Activated CD8-positive, alpha-beta T cell treated with anti-CD3 and anti-CD28 coated beads, Interleukin-2, amount 10 ng/mL, durations not matched to agents 7 days and 5 days (primary cell): ENCODE results near the gene CD320. TPM values are rescaled to one million over a fixed set of nuclear protein-coding genes. Genes with fewer than 3 reads are reported as not detected.
A peak's percentile ranks its signal among the peaks of the same experiment; 100 is the strongest.
"Not testable (repeated sequence)": the region's sequence is repeated elsewhere in the genome, so short reads cannot be mapped to it uniquely, and the experiment has no call there.

Experiments used
- ATAC-seq: fragments of 150-1000 bp; cut with Tn5 transposase; one replicate; pipeline ENCODE4 v1.10.0; 2021; ENCODE audit warnings: moderate library complexity
- CTCF ChIA-PET: fragments of 350-600 bp; sonication (Branson Sonifier 250); formaldehyde crosslinking; loops from one replicate; lab custom pipeline; 2021; ENCODE audit warnings: antibody characterized with exemption; lab: Charles Lee
- POLR2A ChIA-PET: fragments of 350-600 bp; sonication (Branson Sonifier 250); formaldehyde crosslinking; loops from one replicate; lab custom pipeline; 2021; ENCODE audit warnings: antibody characterized with exemption; lab: Charles Lee
- DNase-seq: peaks from one replicate; pipeline ENCODE4 v3.0.0-alpha.2; 2020
- H3K27ac Mint-ChIP-seq: one replicate; pipeline ENCODE4 v1.8.0; 2021; ENCODE audit warnings: mild to moderate bottlenecking, mixed read lengths
- H3K27me3 Mint-ChIP-seq: one replicate; pipeline ENCODE4 v1.8.0; 2021; ENCODE audit warnings: low read depth, mixed read lengths
- H3K36me3 Mint-ChIP-seq: one replicate; pipeline ENCODE4 v1.8.0; 2021; ENCODE audit warnings: low read depth, mixed read lengths
- H3K4me1 Mint-ChIP-seq: one replicate; pipeline ENCODE4 v1.8.0; 2021; ENCODE audit warnings: low read depth, mixed read lengths
- H3K4me3 Mint-ChIP-seq: one replicate; pipeline ENCODE4 v1.8.0; 2021; ENCODE audit warnings: mild to moderate bottlenecking, mixed read lengths
- H3K9me3 Mint-ChIP-seq: one replicate; pipeline ENCODE4 v1.8.0; 2022; ENCODE audit warnings: mixed read lengths; ENCODE audit not compliant: insufficient read depth
- total RNA-seq, 2 experiments: library from RNA; stranded (reverse); gene quantifications; one replicate each; pipeline ENCODE4 v1.2.3, GENCODE V29; 2021

The CD320 gene
- total RNA-seq, result 10 to 100 TPM; 54.6 to 55.0 TPM

- ChIA-PET CTCF (no interaction called here), POLR2A (interaction anchor here (1.0 kb wide), 1 partner anchor 13 kb away, joined by 3 read pairs; the partner anchor contains the start of genes NDUFA7 and RPS28)
- ATAC-seq (peak; percentile 94), DNase-seq (peak; percentile 91)
- peaks cover 39% of the 10 kb centered on the region for H3K4me1 Mint-ChIP-seq
- peaks cover 32% of the 10 kb centered on the region for H3K36me3 Mint-ChIP-seq
- no peaks in the 10 kb centered on the region for H3K9me3 Mint-ChIP-seq
- H3K4me3 Mint-ChIP-seq, result peak within 1 kb of the TSS; percentile 96
- H3K27me3 Mint-ChIP-seq, result no peaks in the 10 kb centered on the region
- H3K27ac Mint-ChIP-seq, result peak within 1 kb of the TSS; percentile 97
Measured at GRCh38 chr19:8307965-8308866, at the start of gene CD320. CD320 (minus strand) TSS chr19:8308358; CDS start chr19:8308290, 68 bp downstream.

GRCh38 chr19:8357007-8357521 is 48.9 kb upstream of the CD320 start:
- ATAC-seq (no peak), DNase-seq (no peak)
- Mint-ChIP-seq H3K27ac (no peak overlapping the region), H3K4me1 (peaks cover 9% of the 10 kb centered on the region), H3K36me3 (no peaks in the 10 kb centered on the region), H3K27me3 (peaks cover 7% of the 10 kb centered on the region), H3K9me3 (no peaks in the 10 kb centered on the region), H3K4me3 (no peak overlapping the region)
- CTCF ChIA-PET, result no interaction called here
- POLR2A ChIA-PET, result no interaction called here

GRCh38 chr19:8355631-8356402 is 47.7 kb upstream of the CD320 start:
- POLR2A ChIA-PET, result interaction anchor here (0.6 kb wide), 2 partner anchors 31 to 412 kb away, joined by 3 to 4 read pairs; no protein-coding TSS in a partner anchor
- no peak for DNase-seq
- Mint-ChIP-seq H3K4me3 (no peak overlapping the region), H3K4me1 (peaks cover 9% of the 10 kb centered on the region), H3K27me3 (peaks cover 7% of the 10 kb centered on the region), H3K36me3 (no peaks in the 10 kb centered on the region), H3K9me3 (no peaks in the 10 kb centered on the region), H3K27ac (no peak overlapping the region)
- CTCF ChIA-PET, result interaction anchor here (0.7 to 4.6 kb wide), 12 partner anchors 8 to 224 kb away, joined by 3 to 46 read pairs (median 24); partner anchors contain the start of genes ANGPTL4, KANK3, MYO1F and RAB11B
- no peak for ATAC-seq

- H3K9me3 Mint-ChIP-seq, H3K4me3 Mint-ChIP-seq, DNase-seq, H3K36me3 Mint-ChIP-seq, H3K4me1 Mint-ChIP-seq, ATAC-seq, H3K27ac Mint-ChIP-seq: not testable (repeated sequence)
- H3K27me3 Mint-ChIP-seq, result peaks cover 19% of the 10 kb centered on the region
- POLR2A ChIA-PET, result interaction anchor here (0.6 kb wide), 1 partner anchor 60 kb away, joined by 3 read pairs; the partner anchor contains the start of gene MARCHF2
- CTCF ChIA-PET, result interaction anchor here (1.0 to 4.6 kb wide), 24 partner anchors 10 to 289 kb away, joined by 3 to 46 read pairs (median 8); partner anchors contain the start of genes ANGPTL4, KANK3, MARCHF2 and MYO1F
Measured at GRCh38 chr19:8352845-8353244, 44.7 kb upstream of the CD320 start.

GRCh38 chr19:8352134-8352827 is 44.1 kb upstream of the CD320 start:
- Mint-ChIP-seq H3K36me3 (no peaks in the 10 kb centered on the region), H3K4me1 (peaks cover 9% of the 10 kb centered on the region), H3K27ac (no peak overlapping the region), H3K9me3 (no peaks in the 10 kb centered on the region), H3K27me3 (peaks cover 19% of the 10 kb centered on the region), H3K4me3 (no peak overlapping the region)
- DNase-seq, result no peak
- ChIA-PET POLR2A (interaction anchor here (1.1 kb wide), 1 partner anchor 17 kb away, joined by 3 read pairs; no protein-coding TSS in a partner anchor), CTCF (interaction anchor here (1.0 to 4.6 kb wide), 12 partner anchors 10 to 228 kb away, joined by 5 to 46 read pairs (median 24); partner anchors contain the start of genes ANGPTL4, KANK3, MARCHF2 and MYO1F)
- no peak for ATAC-seq

- H3K4me1 Mint-ChIP-seq, H3K36me3 Mint-ChIP-seq, H3K9me3 Mint-ChIP-seq, ATAC-seq, CTCF ChIA-PET, DNase-seq, H3K27ac Mint-ChIP-seq, H3K4me3 Mint-ChIP-seq: not testable (repeated sequence)
- POLR2A ChIA-PET, result interaction anchor here (1.0 kb wide), 1 partner anchor 9 kb away, joined by 3 read pairs; no protein-coding TSS in a partner anchor
- H3K27me3 Mint-ChIP-seq, result peaks cover 25% of the 10 kb centered on the region
Measured at GRCh38 chr19:8349629-8350372, 41.6 kb upstream of the CD320 start.

- no peaks in the 10 kb centered on the region for H3K9me3 Mint-ChIP-seq
- peak overlapping the region; percentile 77 for H3K4me3 Mint-ChIP-seq
- ChIA-PET CTCF (interaction anchor here (1.0 to 5.8 kb wide), 3 partner anchors 8 to 11 kb away, joined by 3 to 46 read pairs (median 4); no protein-coding TSS in a partner anchor), POLR2A (interaction anchor here (0.6 to 2.0 kb wide), 2 partner anchors 22 to 128 kb away, joined by 3 to 13 read pairs; partner anchors contain the start of genes NDUFA7 and RPS28)
- DNase-seq (no peak), ATAC-seq (no peak)
- H3K27ac Mint-ChIP-seq, result peak overlapping the region; percentile 72
- peaks cover 20% of the 10 kb centered on the region for H3K4me1 Mint-ChIP-seq
- peaks cover 19% of the 10 kb centered on the region for H3K27me3 Mint-ChIP-seq
- no peaks in the 10 kb centered on the region for H3K36me3 Mint-ChIP-seq
Measured at GRCh38 chr19:8343483-8343844, 35.3 kb upstream of the CD320 start.

- DNase-seq (peak; percentile 96), ATAC-seq (peak; percentile 100)
- Mint-ChIP-seq H3K4me1 (peaks cover 20% of the 10 kb centered on the region), H3K27ac (peak within 1 kb of the TSS; percentile 72), H3K4me3 (peak within 1 kb of the TSS; percentile 77), H3K27me3 (peaks cover 24% of the 10 kb centered on the region), H3K36me3 (no peaks in the 10 kb centered on the region), H3K9me3 (no peaks in the 10 kb centered on the region)
- CTCF ChIA-PET, result interaction anchor here (1.0 to 5.8 kb wide), 3 partner anchors 8 to 11 kb away, joined by 3 to 46 read pairs (median 4); no protein-coding TSS in a partner anchor
- POLR2A ChIA-PET, result interaction anchor here (0.6 to 2.0 kb wide), 3 partner anchors 8 to 129 kb away, joined by 3 to 13 read pairs (median 3); partner anchors contain the start of genes NDUFA7 and RPS28
Measured at GRCh38 chr19:8342684-8343482, 34.7 kb upstream of the CD320 start, which contains the start of gene KANK3. KANK3 (minus strand) TSS chr19:8343262; CDS start chr19:8337828, 5,434 bp downstream.

- DNase-seq (no peak), ATAC-seq (no peak)
- Mint-ChIP-seq H3K27ac (no peak overlapping the region), H3K4me3 (peak overlapping the region; percentile 77), H3K27me3 (peaks cover 28% of the 10 kb centered on the region), H3K36me3 (no peaks in the 10 kb centered on the region), H3K9me3 (no peaks in the 10 kb centered on the region), H3K4me1 (peaks cover 20% of the 10 kb centered on the region)
- ChIA-PET CTCF (interaction anchor here (1.0 to 5.8 kb wide), 2 partner anchors 12 to 44 kb away, joined by 3 to 46 read pairs; no protein-coding TSS in a partner anchor), POLR2A (interaction anchor here (0.9 to 2.0 kb wide), 2 partner anchors 8 to 21 kb away, joined by 3 to 13 read pairs; partner anchors contain the start of genes NDUFA7 and RPS28)
Measured at GRCh38 chr19:8342316-8342683, 34.1 kb upstream of the CD320 start.
